Astrocyte (in vitro differentiated cells and primary cell): ENCODE data around the gene ETV1.

Experiments
- CTCF ChIP-seq: IDR thresholded peaks from 2 replicates; pipeline ENCODE4 v1.5.1; 2011; ENCODE audit warnings: low read depth, mild to moderate bottlenecking, inconsistent platforms, low read length, moderate library complexity; ENCODE audit not compliant: insufficient read depth
- EZH2 ChIP-seq: IDR thresholded peaks from 2 replicates; pipeline ENCODE4 v1.6.1; 2012; ENCODE audit warnings: mild to moderate bottlenecking, low read length, inconsistent platforms; ENCODE audit not compliant: insufficient read depth

DNA sequence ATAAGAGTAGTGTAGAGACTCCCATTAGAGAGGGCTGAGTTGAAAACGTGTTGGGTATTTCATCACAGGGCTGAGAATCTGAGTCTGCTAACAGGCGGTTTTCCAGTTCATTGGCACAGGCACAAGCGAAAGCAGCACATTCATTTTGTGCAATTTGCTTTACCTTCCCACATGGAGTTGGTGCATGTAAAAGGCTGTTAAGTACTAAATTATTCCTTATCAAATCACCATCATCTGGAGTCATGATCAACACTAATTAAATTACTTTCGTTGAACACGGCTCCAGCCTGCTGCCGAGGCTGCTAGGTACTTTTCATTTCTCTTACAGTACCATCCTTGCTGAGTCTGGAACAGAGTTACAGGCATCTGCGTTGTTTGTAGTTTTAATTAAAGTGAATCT is 43.8 kb downstream of the ETV1 start:
- TF ChIP-seq CTCF, result no peak
- no peak for TF ChIP-seq EZH2
